ENCODE results near the gene MYOM1.

The MYOM1 gene

DNA sequence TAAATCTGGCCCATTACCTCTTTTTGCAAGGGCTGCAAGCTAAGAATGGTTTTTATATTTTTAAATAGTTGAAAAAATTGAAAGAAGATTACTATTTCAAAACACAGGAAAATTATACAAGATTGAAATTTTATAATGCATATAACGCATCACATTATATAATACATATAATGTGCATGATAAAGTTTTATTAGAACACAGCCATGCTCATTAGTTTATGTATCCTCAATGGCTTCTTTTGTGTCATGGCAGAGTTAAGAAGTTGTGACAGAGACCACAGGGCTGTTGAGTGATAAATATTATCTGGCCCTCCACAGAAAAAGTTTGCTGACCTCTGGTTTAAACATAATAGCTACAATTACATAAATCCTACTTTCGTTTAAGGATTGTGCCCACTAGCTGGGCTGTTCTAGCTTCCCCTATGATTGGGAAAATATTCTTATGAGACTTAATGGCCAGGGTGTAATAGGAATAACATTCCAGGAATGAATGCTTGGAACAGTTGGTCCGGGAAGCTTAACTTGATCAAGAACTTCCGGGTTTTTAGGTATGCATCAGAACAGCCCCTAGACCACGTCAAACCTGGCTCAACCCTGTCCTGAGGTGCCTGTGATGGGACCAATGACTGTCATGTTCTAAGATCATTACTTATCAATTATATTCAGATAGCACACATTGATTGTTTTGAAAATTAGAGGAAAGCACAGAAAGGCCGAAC is 108.1 kb downstream of the MYOM1 start:
- DNase-seq = no peak

DNA sequence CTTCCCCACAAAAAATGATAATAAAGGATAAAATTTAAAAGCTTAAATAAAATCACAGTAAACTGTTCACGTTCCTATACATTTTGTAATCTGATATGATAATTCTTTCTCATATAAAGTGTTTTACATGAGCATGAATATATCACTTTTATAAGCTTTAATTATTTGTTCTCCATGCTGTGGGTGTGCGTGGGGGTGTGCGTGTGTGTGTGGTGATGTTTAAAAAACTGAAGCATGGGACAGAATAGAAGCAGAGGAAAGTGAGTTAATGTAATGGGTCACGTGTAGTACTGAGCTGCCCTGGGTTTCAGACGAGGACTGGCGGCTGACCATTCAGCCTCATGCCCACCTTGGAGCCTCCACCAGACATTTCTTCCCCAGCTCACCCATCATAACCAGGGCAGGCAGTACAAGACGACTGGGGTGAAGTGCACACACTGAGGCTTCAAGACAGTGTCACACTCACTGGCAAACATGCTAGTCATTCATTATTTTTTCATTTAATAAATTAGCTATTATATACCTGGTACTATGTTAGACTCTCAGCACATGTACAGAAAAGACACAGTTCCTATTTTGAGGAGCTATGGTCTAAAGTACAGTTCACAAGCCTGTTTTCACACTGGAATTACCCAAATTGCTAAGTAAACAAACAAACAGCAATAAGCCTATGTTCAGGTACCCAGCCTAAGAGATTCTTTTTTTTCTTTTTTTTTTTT is 109.6 kb downstream of the MYOM1 start:
- no peak for DNase-seq

DNA sequence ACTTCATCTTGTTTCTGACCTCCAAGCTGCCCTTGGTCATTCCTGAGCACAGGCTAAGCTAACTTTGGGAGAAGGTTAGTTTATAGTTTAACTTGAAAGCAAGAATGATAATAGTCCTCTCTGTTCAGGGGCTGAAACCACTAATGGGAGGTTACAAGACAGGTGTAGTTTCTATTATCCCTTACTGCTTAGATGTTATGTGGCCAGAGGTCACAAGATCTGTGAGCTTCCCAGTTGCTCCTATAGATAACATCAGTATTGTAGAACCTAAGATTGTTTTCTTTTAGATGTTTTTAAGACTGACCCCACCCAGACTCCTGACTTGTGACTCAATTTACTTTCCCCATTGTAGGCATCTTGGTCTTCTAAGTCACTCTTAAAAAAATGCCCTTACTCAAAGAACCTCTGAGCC is 112.0 kb downstream of the MYOM1 start:
- DNase-seq = no peak

DNA sequence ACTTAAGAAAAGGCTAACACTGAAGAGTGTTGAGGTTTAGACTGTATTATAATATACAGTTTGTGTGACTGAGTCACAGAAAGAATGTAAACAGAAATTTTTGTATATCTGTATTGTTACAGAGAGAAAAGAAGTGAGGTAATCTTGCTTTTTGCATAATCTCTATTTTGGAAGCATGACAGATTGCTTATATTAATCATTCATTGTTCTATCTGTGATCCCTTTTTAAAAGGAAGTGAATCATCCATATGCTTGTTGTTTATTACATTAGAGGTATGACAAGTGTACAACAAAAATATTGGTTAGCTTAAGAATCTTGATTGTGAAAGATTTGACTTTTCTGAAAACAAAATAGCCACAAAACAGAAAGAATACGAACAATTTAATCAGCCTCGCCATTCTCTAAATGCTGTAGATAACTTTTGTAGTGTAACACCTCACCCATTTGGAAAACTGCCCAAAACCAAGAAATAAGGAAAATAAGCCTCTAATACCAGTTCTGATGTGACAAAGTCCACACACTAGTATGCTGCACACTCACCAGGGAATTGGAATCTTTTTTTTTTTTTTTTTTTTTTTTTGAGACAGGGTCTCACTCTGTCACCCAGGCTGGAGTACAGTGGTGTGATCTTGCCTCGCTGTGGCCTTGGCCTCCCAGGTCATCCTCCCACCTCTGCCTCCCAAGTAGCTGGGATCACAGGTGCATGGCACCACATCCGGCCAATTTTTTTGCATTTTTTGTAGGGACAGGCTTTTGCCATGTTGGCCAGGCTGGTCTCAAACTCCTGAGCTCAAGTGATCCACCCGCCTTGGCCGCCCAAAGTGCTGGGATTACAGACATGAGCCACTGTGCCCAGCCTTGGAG is 115.3 kb downstream of the MYOM1 start:
- no peak for DNase-seq

DNA sequence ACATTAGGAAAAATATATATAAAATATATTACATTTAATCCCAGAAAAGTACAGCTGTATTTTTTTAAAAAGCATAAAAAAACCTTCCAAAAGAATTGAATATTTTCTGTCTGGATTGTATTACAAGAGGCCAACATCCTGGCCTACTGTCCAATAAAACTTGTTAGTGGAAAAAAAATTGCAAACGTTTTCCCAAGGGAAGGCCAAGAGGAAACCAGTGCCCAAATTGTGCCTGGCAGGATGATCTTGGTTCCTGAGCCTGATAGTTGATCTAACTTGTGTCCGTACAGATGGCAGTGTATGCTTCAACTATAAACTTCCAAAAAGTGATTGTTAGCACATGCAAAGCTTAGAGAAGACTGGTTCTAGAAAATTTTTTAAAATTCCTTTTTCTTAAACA is 116.2 kb downstream of the MYOM1 start:
- no peak for DNase-seq

DNA sequence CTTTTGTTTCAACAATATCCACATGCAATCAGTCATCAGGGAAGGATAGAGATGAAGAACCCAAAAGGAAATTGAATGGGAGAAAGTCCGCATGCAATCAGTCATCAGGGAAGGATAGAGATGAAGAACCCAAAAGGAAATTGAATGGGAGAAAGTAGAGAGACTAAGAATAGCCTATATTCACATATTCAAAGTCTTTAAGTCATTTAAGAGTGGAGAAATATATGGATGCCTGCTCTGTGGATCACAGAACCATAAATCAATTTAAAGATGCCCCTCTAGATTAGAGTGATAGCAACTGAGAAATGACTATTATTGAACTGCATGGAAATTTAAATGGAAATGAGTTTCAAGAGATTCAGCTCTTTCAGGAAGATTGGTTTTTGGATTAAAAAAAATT is 116.8 kb downstream of the MYOM1 start:
- DNase-seq = no peak

DNA sequence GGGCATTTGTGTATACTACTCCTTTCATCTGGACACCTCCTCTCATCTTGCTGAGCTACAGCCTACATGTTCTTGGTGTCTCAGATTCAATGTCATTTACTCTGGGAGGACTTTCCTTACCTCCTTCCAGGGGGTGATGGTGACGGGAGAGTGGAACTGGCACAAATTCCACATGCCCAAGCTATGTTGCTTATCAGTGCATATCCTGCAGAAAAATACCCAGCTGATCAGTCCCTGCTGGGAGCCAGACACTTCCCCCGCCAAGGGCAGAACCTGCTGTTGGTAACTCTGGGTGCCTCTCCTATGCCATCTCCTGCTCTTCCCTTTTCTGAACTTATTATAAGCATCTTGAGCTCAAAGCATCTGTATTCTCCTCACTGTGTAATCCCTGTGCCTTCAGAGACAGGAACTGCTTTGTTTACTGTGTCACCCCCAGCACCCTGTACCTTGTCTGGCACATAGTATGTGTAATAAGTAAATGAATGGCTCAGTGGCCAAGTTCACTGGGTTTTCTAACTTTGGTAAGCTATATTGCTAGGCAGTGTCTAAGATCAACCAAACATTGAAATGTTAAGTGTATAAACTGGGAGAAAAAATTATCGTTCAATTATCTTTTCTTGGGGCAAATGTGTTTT is 119.2 kb downstream of the MYOM1 start:
- no peak for DNase-seq

DNA sequence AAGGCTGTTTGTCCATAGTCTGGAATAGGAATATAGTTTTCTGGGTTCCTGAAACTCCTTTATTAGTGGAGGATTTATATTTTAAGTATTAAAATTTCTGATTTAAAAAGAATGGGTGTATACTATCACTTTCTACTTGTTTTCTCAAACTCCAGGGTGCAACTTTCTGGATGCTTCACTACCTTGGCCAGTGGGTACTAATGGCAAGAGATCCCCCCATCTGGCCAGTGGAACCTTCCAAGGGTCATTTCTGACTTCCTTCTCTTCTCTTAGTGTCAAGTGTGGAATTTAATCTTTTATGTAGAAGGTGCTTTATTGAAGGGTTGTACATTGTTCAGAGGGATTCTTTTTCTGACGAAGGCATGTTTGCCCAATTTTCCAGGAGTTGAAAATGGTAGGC is 120.4 kb downstream of the MYOM1 start:
- DNase-seq = no peak

DNA sequence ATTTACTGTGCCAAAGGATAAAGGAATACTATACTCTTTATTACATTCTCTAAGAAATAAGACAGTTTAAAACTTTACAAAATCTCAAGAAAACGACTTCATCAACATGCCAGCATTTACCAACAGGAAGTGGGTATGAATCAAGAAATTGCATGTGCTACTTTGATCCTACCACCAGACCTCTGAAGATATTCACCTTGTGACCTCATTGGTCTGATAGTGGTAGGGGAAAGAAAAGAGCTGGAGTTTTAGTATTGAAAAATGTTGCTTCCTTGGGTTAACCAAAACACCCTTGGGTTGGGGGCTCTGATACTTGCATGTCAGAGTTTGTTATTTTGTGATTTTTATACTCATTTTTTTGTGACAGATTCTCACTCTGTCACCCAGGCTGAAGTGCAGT is 122.7 kb downstream of the MYOM1 start:
- DNase-seq = no peak

DNA sequence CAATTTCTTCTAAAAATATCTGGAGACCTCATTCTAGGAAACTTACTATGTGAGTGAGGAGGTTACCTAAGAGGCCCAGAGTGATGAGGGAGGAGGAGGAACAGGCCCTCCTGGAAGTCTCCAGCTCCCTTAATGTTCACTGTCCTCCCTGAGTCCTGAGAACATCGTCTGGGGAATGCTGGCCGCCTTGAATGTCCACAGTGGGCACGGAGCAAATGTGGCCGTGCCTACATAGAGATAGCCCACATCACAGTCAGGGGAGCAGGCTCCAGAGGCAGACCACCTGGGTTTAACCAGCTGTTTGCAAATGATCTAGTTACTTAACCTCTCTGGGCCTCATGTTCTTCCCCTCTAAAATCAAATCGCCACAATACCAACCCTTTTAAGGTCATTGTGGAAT is 123.8 kb downstream of the MYOM1 start:
- no peak for DNase-seq

DNA sequence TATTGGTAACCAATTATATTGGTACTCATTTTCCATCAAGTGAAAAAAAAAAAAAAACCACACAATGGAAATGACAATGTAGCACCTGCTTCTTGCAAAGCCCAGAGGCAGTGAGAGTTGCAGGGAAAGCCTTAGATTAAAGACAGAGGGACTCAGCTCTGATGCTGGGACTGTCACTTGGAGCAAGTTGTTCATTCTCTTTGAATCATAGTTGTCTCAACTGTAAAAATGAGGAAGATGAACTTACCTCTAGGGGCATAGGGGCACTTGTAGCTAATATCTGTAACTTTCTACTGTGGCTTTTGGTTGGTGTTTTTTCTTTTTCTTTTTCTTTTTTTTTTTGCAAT is 125.5 kb downstream of the MYOM1 start:
- DNase-seq = no peak

DNA sequence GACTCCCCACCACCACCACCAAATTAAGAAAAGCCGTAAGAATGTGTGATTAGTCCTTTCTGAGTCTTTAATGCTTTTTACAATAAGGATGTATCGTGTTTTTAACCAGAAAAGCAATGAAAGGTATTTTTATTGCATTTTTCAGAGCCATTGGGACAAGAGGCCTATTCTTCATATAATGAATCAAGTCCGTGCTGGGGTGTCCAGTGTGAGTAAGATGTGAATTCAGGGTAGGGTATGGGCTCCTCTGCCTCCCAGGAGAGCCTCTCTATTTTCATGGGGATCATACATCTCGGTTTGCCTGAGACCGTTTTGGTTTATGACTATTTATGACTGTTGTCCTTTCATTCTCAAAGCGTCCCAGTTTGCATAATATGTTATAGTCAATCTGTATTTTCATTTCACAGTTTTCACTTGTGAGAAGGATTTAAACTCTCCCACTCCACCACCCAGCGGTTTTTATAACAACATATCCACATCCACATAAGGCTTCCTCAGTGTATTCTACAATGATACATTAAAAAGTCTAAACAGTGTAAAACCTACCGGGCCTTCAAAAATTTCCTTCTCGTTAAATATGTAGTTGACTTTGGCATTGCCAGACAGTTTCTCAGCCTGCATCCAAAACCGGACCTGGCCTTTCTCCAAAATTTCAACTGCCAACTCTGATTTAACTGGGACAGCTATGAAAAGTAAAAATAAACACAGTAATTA is 126.0 kb downstream of the MYOM1 start:
- DNase-seq = no peak

DNA sequence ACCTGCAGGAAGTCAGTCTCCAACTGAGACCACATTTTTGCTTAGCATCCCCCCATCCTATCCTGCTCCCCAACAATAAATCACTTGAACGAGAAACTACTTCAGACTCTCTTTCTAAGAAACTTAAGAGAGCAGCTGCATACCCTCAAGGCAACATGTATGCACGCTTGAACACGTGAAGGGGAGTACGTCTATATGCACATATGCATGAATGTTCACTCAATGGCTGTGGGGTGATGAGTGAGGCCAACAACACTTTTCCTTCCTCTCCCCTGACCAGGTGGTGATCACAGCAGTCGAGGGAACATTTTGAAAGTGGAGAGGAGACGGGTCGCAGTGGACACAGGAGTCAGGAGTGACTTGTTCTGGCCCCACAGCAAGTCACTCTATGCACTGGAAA is 127.0 kb downstream of the MYOM1 start:
- no peak for DNase-seq

DNA sequence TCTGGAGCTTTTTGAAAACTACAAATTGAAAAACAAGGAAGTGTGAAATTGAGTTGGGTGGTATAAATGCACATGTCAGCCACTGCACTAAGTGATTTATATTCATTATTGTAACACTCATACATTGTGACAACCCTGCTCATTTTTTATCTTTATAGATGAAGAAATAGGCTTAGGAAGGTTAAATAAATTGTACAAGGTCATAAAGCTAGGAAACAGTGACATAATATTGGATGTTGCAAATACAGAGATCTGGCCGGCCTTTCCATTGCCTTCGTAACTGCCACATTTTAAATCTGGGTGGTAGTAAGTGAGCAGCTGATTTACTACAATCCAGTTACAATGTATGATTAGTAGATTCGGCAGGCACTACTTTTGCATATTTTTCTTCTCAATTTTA is 130.2 kb downstream of the MYOM1 start:
- no peak for DNase-seq

DNA sequence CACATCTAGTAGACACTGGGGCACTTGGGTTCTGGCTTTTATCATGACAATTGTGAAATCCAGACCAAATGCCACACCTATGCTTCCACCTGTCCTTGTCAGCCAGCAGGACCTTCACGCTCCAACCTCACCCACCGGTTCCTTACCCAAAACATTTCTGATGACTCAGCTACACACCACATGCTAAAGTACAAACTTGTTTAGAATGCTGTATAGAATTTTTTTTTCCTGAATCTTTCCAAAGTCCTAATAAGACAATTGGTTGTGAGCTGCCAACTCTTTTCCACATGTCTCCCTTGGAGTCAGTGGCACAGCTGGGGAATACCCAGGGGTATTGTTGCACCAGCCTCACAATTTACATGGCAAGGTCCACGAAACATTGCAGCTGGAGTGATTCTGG is 131.3 kb downstream of the MYOM1 start:
- DNase-seq = no peak

DNA sequence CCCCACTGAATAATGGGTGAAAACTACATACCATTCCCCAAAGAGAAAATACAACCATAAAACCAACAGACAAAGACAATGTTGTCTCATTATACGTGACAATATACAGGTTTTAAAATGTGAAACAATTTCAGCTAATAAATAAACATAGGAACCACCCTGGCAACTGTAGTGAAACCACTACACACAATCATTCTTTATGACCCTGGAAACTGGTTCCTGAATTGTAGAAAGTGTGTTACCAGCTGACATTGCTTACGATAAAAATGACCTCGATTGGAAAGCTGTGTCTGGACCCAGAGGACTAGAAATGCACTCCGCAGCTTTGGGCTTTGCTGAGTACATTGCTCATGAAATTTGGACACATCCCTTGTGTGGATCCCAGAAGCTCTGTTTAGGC is 132.9 kb downstream of the MYOM1 start:
- no peak for DNase-seq

DNA sequence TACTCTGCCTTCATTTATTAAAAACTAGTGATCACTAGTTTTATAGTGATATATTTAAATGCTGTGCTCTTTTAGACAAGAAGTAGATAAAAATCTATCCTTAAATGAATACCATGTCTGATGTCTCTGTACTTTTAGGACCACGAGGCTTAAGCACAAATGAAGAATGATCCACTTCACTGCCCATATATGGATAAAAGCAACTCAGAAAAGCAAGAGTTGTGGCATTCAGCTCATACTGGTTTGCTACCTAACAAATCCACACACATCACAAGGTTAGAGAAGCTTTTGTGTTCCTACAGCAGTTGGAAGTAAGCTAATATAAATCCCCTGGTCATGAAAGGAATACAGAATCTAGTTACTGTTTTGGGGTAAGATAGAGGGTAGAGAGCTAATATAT is 134.2 kb downstream of the MYOM1 start:
- DNase-seq = no peak

DNA sequence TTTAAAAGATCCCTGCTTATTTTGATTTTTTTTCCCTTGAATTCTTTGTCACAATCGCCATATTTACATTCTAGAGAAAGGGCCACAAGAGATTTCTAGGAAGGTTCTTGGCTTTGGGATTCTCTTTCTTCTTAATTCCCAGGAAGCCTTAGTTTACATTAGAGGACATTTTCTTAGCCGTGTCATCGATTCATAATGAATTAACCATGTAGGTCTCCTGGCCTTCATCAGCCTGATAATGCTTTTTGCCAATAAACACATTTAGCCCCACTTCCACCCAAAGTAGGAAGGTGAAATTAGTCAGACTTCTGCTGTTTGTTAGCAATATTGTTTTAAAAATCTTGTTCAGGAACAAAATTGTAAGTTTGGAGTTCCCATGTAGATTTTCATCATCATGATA is 135.6 kb downstream of the MYOM1 start:
- no peak for DNase-seq

DNA sequence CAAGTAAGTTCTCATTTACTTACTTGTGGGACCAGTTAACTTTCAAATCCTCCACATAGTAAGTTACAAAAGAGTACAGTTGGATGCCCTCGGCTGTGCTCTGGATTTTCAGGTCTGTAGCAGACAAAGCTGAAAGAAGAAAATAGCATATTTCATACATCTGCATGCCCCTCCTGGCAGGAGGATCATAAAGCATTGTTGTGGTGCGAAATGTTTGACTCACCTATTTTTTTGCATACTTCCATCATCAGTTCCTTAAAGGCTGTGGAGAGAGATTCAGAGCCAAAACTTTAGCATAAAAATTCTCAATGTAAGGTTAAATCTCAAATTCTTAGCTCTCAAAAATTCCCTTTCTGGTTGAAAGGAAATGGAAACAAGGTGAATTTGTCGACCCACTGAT is 136.0 kb downstream of the MYOM1 start:
- no peak for DNase-seq

DNA sequence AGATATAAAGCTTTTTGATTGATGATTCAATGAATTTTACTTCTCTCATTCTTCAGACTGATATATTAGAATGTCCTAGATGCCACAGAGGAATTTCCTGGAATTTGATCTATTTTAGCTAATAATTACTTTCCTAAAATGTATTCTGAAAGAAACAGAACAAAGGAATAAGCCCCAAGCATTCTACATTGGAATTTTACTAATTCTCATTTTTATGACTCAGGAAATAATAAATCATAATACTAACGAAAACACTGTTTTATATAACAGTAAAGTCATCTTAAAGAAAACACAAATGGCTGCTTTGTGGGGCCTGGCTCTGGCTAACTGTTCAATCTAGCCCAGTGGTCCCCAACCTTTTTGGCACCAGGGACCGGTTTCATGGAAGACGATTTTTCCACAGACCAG is 138.2 kb downstream of the MYOM1 start:
- DNase-seq = no peak

DNA sequence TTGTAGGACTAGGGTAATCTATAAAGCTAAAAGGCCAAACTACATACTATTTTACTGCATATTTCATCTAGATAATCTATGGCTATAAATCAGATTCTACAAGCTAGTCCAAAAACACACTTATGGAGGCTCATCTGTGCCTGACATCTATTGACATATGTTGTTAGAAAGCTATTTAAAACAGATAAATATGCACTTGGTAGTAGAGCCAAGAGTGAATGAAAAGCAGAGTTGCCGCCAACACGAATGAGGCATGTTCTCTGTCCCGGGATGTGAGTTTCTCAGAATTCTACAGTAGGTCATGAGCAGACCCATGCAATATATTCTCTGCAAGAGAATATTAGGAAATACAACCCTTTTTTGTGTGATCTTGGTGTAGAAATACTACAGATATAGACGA is 140.1 kb downstream of the MYOM1 start:
- DNase-seq = no peak

DNA sequence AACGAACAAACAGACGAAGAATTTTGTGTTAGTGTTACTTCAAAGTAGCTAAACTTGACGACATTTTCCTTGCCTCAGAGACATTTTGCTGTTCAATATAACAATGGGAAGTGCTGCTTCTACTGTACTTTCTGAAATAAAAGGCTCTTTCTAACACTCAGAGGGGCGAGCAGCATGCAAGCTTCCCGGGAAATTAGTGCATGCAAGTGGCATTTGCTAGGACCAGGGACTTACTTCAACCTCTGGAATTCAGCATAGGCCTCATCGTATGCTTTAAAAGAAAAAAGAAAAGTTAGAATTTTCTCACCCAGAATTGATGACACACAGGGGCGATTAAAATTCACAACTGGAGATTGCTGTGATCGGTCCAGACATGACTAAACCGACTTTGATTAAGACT is 144.3 kb downstream of the MYOM1 start:
- DNase-seq = no peak

DNA sequence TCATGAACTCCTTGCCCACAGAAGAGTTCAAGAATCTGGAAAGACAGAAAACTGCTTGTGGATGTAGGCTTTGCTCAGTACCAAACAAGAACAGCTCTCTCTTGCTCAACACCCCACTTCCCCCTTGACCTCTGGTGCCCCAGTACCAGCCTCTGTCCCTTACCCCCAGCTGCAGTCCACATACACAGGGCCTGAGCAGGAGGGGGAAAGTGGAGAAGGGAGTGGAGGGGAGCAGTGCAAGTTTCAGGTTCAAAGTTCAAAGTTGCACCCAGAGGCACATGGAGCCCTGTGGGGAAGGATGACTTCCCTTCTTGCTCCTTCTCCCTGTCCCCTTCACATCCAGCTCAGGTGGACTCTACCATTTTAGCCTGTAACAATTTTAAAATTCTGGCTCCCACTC is 145.7 kb downstream of the MYOM1 start:
- no peak for DNase-seq
